Keratinocyte (primary cell): Measurements from ENCODE around the gene SLC9A4. TPM values are rescaled to one million over a fixed set of nuclear protein-coding genes. Genes with fewer than 3 reads are reported as not detected.

ENCODE experiments used
- DNase-seq: peaks from one replicate; pipeline ENCODE4 v3.0.0-alpha.2; 2011; ENCODE audit warnings: low read depth, missing footprints, low spot score
- FAIRE-seq: peaks from 2 replicates; lab custom pipeline; 2011; peaks lifted over from hg19 to GRCh38; lab: Jason Lieb, UNC
- H2AFZ ChIP-seq: 2 replicates; pipeline ENCODE4 v1.6.0; 2012; ENCODE audit warnings: low read length, control low read depth, inconsistent platforms; ENCODE audit not compliant: control insufficient read depth
- H3K27ac ChIP-seq: 2 replicates; pipeline ENCODE4 v1.5.1; 2011; ENCODE audit warnings: low read length; ENCODE audit not compliant: control insufficient read depth, insufficient read depth
- H3K27me3 ChIP-seq: 3 replicates; pipeline ENCODE4 v1.6.0; 2011; ENCODE audit warnings: low read length; ENCODE audit not compliant: control insufficient read depth, insufficient read depth; ENCODE audit errors: extremely low read depth
- H3K36me3 ChIP-seq, 2 experiments: 2 replicates in 1 of 2; 3 replicates in 1 of 2; pipeline ENCODE4 v1.5.1; 2011; ENCODE audit warnings: low read length in 2 of 2, mild to moderate bottlenecking in 1 of 2; ENCODE audit not compliant: control insufficient read depth in 2 of 2, insufficient read depth in 2 of 2; ENCODE audit errors: extremely low read depth in 1 of 2
- H3K4me1 ChIP-seq: 3 replicates; pipeline ENCODE4 v1.5.1; 2011; ENCODE audit warnings: low read length; ENCODE audit not compliant: control insufficient read depth, insufficient read depth; ENCODE audit errors: extremely low read depth
- H3K4me2 ChIP-seq: 3 replicates; pipeline ENCODE4 v1.6.0; 2011; ENCODE audit warnings: low read depth, low read length; ENCODE audit not compliant: control insufficient read depth, insufficient read depth; ENCODE audit errors: extremely low read depth
- H3K4me3 ChIP-seq, 3 experiments: fragments of 200-600 bp in 1 of 3; sonication (generic) in 1 of 3; 2 replicates in 2 of 3; 3 replicates in 1 of 3; pipeline ENCODE4 v1.5.1; 2011 to 2016; ENCODE audit warnings: low read length in 3 of 3, mild to moderate bottlenecking in 3 of 3, control low read depth in 2 of 3, inconsistent platforms in 1 of 3, low read depth in 1 of 3, mixed read lengths in 1 of 3, mixed run types in 1 of 3, moderate library complexity in 1 of 3; ENCODE audit not compliant: control insufficient read depth in 2 of 3, insufficient read depth in 2 of 3; ENCODE audit errors: extremely low read depth in 1 of 3
- H3K79me2 ChIP-seq: 2 replicates; pipeline ENCODE4 v1.6.0; 2012; ENCODE audit warnings: low read length; ENCODE audit not compliant: control insufficient read depth, insufficient read depth
- H3K9ac ChIP-seq: 3 replicates; pipeline ENCODE4 v1.6.0; 2011; ENCODE audit warnings: low read length; ENCODE audit not compliant: control insufficient read depth, insufficient read depth; ENCODE audit errors: extremely low read depth
- H3K9me1 ChIP-seq: 3 replicates; pipeline ENCODE4 v1.6.0; 2011; ENCODE audit warnings: low read length; ENCODE audit not compliant: control insufficient read depth, insufficient read depth; ENCODE audit errors: extremely low read depth
- H3K9me3 ChIP-seq: 2 replicates; pipeline ENCODE4 v1.5.1; 2012; ENCODE audit warnings: low read depth, low read length; ENCODE audit not compliant: control insufficient read depth
- H4K20me1 ChIP-seq: 3 replicates; pipeline ENCODE4 v1.6.0; 2011; ENCODE audit warnings: low read length; ENCODE audit not compliant: control insufficient read depth, insufficient read depth; ENCODE audit errors: extremely low read depth
- EZH2 ChIP-seq: IDR thresholded peaks from one replicate; pipeline ENCODE4 v1.6.1; 2012; ENCODE audit warnings: inconsistent platforms, mild to moderate bottlenecking, low read length, moderate library complexity
- dilution Hi-C: fragments of 300-500 bp; cut with MboI; formaldehyde crosslinking; loops from one replicate; pipeline ENCODE4 v1.7.0; 2020; ENCODE audit warnings: low sequenced_read_pairs; ENCODE audit not compliant: extremely low pct_ligation_motif_present
- polyA plus RNA-seq, 5 experiments: library from polyadenylated mRNA; depleted of rRNA in 3 of 5; stranded (reverse) in 3 of 5; stranded (forward) in 1 of 5; unstranded in 1 of 5; fragments of >200 nt; gene quantifications; 1 replicate in 1 of 5; 2 replicates in 3 of 5; 3 replicates in 1 of 5; pipeline versions ENCODE4 v1.2.1 to v1.2.3, GENCODE V29; 2011 to 2012; ENCODE audit warnings: missing spikeins in 2 of 5, low read depth in 1 of 5, low replicate concordance in 1 of 5
- TF ChIP-seq, protein P1 (sequence below), 3 experiments: IDR thresholded peaks in 1 of 3; conservative IDR thresholded peaks in 1 of 3; optimal IDR thresholded peaks in 1 of 3; 2 replicates in 2 of 3; 3 replicates in 1 of 3; pipeline versions ENCODE3 to v1.5.1; 2011; ENCODE audit warnings: low read length in 3 of 3, mild to moderate bottlenecking in 3 of 3, moderate library complexity in 2 of 3, control low read depth in 1 of 3, inconsistent platforms in 1 of 3; ENCODE audit not compliant: insufficient read depth in 2 of 3; ENCODE audit errors: extremely low read depth in 1 of 3

Gene SLC9A4
- polyA plus RNA-seq, 1 donor (not counting 4 experiments of a cell fraction or from before 2014, with no cell fraction given) = not detected

DNA sequence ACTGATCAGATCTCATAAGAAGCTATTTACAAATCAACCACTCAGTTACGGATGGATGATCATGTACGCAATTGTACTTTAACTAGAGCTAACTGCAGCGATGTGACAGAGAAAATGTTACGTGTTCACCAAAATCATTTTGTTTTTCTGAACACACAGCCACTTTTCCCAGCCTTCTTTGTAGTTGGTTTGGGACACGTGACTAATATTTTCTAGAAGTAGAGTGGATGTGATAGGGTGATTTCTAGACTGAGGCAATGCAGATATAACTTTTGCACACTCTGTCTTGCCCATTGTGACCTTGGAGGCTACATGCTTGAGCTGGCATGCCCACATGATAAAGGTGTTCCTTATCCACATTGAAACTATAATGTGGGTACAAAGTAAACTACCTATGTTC is 9.9 kb upstream of the SLC9A4 start:
- no peak overlapping the region for H2AFZ ChIP-seq
- H3K4me2 ChIP-seq = no peak overlapping the region
- no peak for TF ChIP-seq EZH2
- TF ChIP-seq, protein P1, sequence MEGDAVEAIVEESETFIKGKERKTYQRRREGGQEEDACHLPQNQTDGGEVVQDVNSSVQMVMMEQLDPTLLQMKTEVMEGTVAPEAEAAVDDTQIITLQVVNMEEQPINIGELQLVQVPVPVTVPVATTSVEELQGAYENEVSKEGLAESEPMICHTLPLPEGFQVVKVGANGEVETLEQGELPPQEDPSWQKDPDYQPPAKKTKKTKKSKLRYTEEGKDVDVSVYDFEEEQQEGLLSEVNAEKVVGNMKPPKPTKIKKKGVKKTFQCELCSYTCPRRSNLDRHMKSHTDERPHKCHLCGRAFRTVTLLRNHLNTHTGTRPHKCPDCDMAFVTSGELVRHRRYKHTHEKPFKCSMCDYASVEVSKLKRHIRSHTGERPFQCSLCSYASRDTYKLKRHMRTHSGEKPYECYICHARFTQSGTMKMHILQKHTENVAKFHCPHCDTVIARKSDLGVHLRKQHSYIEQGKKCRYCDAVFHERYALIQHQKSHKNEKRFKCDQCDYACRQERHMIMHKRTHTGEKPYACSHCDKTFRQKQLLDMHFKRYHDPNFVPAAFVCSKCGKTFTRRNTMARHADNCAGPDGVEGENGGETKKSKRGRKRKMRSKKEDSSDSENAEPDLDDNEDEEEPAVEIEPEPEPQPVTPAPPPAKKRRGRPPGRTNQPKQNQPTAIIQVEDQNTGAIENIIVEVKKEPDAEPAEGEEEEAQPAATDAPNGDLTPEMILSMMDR (optimal IDR thresholded peaks at IDR 0.05 in 1 of 3, IDR thresholded peaks at IDR 0.05 in 1 of 3, conservative IDR thresholded peaks at IDR 0.05 in 1 of 3; ENCODE audit: extremely low read depth in 1 of 3, insufficient read depth in 2 of 3, low read length in 3 of 3) = no peak
- no peaks in the 10 kb centered on the region for H3K36me3 ChIP-seq
- H3K27ac ChIP-seq = no peak overlapping the region
- FAIRE-seq (no peak), DNase-seq (no peak)
- H4K20me1 ChIP-seq = no peaks in the 10 kb centered on the region
- peaks cover 9% of the 10 kb centered on the region for H3K4me1 ChIP-seq
- H3K9me3 ChIP-seq = no peaks in the 10 kb centered on the region
- H3K9ac ChIP-seq = no peak overlapping the region
- H3K27me3 ChIP-seq = no peaks in the 10 kb centered on the region
- dilution Hi-C loops = loop anchor here (25.0 kb wide), 1 partner anchor 124 kb away; no protein-coding TSS in a partner anchor
- H3K4me3 ChIP-seq = no peak overlapping the region
- no peaks in the 10 kb centered on the region for H3K79me2 ChIP-seq
- no peaks in the 10 kb centered on the region for H3K9me1 ChIP-seq

DNA sequence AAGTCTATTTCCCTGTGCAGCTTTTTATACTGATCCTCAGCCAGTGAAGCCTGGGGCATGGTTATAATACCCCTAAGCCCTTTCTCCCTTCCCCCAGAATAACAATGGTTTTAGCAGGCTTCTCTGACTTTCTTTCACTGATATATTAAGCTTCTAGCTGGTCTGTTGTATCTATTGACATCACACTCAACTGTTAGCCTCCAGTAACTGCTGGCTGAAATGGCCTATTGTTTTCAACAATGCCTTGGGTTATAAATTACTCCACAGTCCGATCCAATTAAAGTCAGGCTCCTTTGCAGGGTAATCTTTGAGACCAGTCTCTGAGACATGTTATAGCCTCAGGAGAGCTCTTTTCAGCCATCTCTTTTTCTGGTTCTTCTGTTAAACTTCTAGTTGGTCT is 2.9 kb upstream of the SLC9A4 start:
- Histone ChIP-seq H3K27ac (no peak overlapping the region), H3K36me3 (no peaks in the 10 kb centered on the region), H3K4me2 (no peak overlapping the region), H3K9me3 (no peaks in the 10 kb centered on the region), H4K20me1 (no peaks in the 10 kb centered on the region), H3K9ac (no peak overlapping the region), H2AFZ (no peak overlapping the region), H3K4me3 (no peak overlapping the region), H3K4me1 (peaks cover 9% of the 10 kb centered on the region), H3K27me3 (no peaks in the 10 kb centered on the region), H3K9me1 (no peaks in the 10 kb centered on the region), H3K79me2 (no peaks in the 10 kb centered on the region)
- TF ChIP-seq EZH2 = no peak
- TF ChIP-seq, protein P1 (optimal IDR thresholded peaks at IDR 0.05 in 1 of 3, IDR thresholded peaks at IDR 0.05 in 1 of 3, conservative IDR thresholded peaks at IDR 0.05 in 1 of 3; ENCODE audit: extremely low read depth in 1 of 3, insufficient read depth in 2 of 3, low read length in 3 of 3) = no peak
- FAIRE-seq = no peak
- DNase-seq = no peak
- dilution Hi-C loops = loop anchor here (25.0 kb wide), 1 partner anchor 117 kb away; no protein-coding TSS in a partner anchor
